ENCODE data around the gene CMTM1. TPM values are rescaled to one million over a fixed set of nuclear protein-coding genes. Genes with fewer than 3 reads are reported as not detected.
A peak's percentile ranks its signal among the peaks of the same experiment; 100 is the strongest.

CMTM1 gene
- total RNA-seq, 1 donor from 2014 or later, result 8.8 TPM

- Mint-ChIP-seq H3K36me3 (ENCODE audit: insufficient read depth) (peaks cover 19% of the 10 kb centered on the region), H3K9me3 (ENCODE audit: low read depth) (no peaks in the 10 kb centered on the region), H3K4me1 (ENCODE audit: low read depth) (peaks cover 7% of the 10 kb centered on the region), H3K27me3 (peaks cover 3% of the 10 kb centered on the region), H3K27ac (no peak overlapping the region), H3K4me3 (ENCODE audit: low read depth) (no peak overlapping the region)
- no peak for DNase-seq (ENCODE audit: low spot score, unreplicated experiment)
- TF ChIP-seq, protein P1, sequence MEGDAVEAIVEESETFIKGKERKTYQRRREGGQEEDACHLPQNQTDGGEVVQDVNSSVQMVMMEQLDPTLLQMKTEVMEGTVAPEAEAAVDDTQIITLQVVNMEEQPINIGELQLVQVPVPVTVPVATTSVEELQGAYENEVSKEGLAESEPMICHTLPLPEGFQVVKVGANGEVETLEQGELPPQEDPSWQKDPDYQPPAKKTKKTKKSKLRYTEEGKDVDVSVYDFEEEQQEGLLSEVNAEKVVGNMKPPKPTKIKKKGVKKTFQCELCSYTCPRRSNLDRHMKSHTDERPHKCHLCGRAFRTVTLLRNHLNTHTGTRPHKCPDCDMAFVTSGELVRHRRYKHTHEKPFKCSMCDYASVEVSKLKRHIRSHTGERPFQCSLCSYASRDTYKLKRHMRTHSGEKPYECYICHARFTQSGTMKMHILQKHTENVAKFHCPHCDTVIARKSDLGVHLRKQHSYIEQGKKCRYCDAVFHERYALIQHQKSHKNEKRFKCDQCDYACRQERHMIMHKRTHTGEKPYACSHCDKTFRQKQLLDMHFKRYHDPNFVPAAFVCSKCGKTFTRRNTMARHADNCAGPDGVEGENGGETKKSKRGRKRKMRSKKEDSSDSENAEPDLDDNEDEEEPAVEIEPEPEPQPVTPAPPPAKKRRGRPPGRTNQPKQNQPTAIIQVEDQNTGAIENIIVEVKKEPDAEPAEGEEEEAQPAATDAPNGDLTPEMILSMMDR (IDR thresholded peaks at IDR 0.05; ENCODE audit: unreplicated experiment), result no peak
Measured at GRCh38 chr16:66539623-66540469, 26.4 kb upstream of the CMTM1 start.

- Mint-ChIP-seq H3K4me1 (ENCODE audit: low read depth) (peaks cover 7% of the 10 kb centered on the region), H3K4me3 (ENCODE audit: low read depth) (no peak overlapping the region)
Measured at GRCh38 chr16:66541388-66542355, 24.6 kb upstream of the CMTM1 start.

GRCh38 chr16:66542396-66542795 lies 23.8 kb upstream of the CMTM1 start:
- no peak for DNase-seq (ENCODE audit: low spot score, unreplicated experiment)
- peaks cover 2% of the 10 kb centered on the region for H3K27me3 Mint-ChIP-seq
- H3K27ac Mint-ChIP-seq, result peak overlapping the region; percentile 27
- H3K36me3 Mint-ChIP-seq (ENCODE audit: insufficient read depth), result peaks cover 20% of the 10 kb centered on the region
- TF ChIP-seq, protein P1 (IDR thresholded peaks at IDR 0.05; ENCODE audit: unreplicated experiment), result no peak
- H3K4me1 Mint-ChIP-seq (ENCODE audit: low read depth), result peaks cover 7% of the 10 kb centered on the region
- no peaks in the 10 kb centered on the region for H3K9me3 Mint-ChIP-seq (ENCODE audit: low read depth)
- H3K4me3 Mint-ChIP-seq (ENCODE audit: low read depth), result no peak overlapping the region

More at GRCh38 chr16:66541388-66542355, 24.6 kb upstream of the CMTM1 start:
- TF ChIP-seq, protein P1 (IDR thresholded peaks at IDR 0.05; ENCODE audit: unreplicated experiment), result no peak
- H3K9me3 Mint-ChIP-seq (ENCODE audit: low read depth), result no peaks in the 10 kb centered on the region
- H3K27me3 Mint-ChIP-seq, result peaks cover 3% of the 10 kb centered on the region
- DNase-seq (ENCODE audit: low spot score, unreplicated experiment), result no peak
- peaks cover 21% of the 10 kb centered on the region for H3K36me3 Mint-ChIP-seq (ENCODE audit: insufficient read depth)
- peak overlapping the region; percentile 19 for H3K27ac Mint-ChIP-seq

GRCh38 chr16:66543541-66543940 lies 22.7 kb upstream of the CMTM1 start:
- H3K4me1 Mint-ChIP-seq (ENCODE audit: low read depth), result peaks cover 11% of the 10 kb centered on the region
- TF ChIP-seq, protein P1 (IDR thresholded peaks at IDR 0.05; ENCODE audit: unreplicated experiment), result no peak
- no peak overlapping the region for H3K4me3 Mint-ChIP-seq (ENCODE audit: low read depth)
- H3K27me3 Mint-ChIP-seq, result no peaks in the 10 kb centered on the region
- H3K9me3 Mint-ChIP-seq (ENCODE audit: low read depth), result no peaks in the 10 kb centered on the region
- DNase-seq (ENCODE audit: low spot score, unreplicated experiment), result no peak
- H3K27ac Mint-ChIP-seq, result peak overlapping the region; percentile 24
- H3K36me3 Mint-ChIP-seq (ENCODE audit: insufficient read depth), result peaks cover 19% of the 10 kb centered on the region
